LHCN-M2 (cell line): ENCODE data around the gene KLF15. TPM values are rescaled to one million over a fixed set of nuclear protein-coding genes. Genes with fewer than 3 reads are reported as not detected.

ENCODE experiments used
- DNase-seq: peaks from one replicate; pipeline ENCODE4 v3.0.0-alpha.2; 2012; ENCODE audit warnings: low read depth
- total RNA-seq: library from RNA; depleted of rRNA; stranded (reverse); fragments of >200 nt; gene quantifications from 2 replicates; pipeline ENCODE4 v1.2.3, GENCODE V29; 2014; rRNA removed

KLF15 gene
- total RNA-seq, 1 experiment from 2014 or later: 0.11 TPM

GRCh38 chr3:126306397-126306796 lies 50.8 kb downstream of the KLF15 start:
- DNase-seq: no peak

- no peak for DNase-seq
These were observed 51.8 kb downstream of the KLF15 start for GRCh38 chr3:126305427-126305826.

GRCh38 chr3:126304704-126305103 lies 52.5 kb downstream of the KLF15 start:
- peak; percentile 41 for DNase-seq

- DNase-seq: no peak
These were observed 52.9 kb downstream of the KLF15 start for GRCh38 chr3:126304291-126304690.

GRCh38 chr3:126303272-126303671 lies 53.9 kb downstream of the KLF15 start:
- DNase-seq: no peak

GRCh38 chr3:126300761-126301481 lies 56.3 kb downstream of the KLF15 start:
- DNase-seq: no peak

- DNase-seq: no peak
These were observed 57.0 kb downstream of the KLF15 start for GRCh38 chr3:126300001-126300760.

GRCh38 chr3:126295407-126295939 lies 61.7 kb downstream of the KLF15 start:
- no peak for DNase-seq

- no peak for DNase-seq
These were observed 62.9 kb downstream of the KLF15 start for GRCh38 chr3:126294211-126294808.

- DNase-seq: no peak
These were observed 63.7 kb downstream of the KLF15 start for GRCh38 chr3:126293370-126294082.

Other genes starting within 250 kb of the KLF15 start
- 0.11 TPM in 1 of 2 replicates, not detected in the other for gene ALDH1L1, start 176.8 kb downstream of the KLF15 start, total RNA-seq
- not detected in 2 replicates for gene CFAP100, start 37.5 kb upstream of the KLF15 start, total RNA-seq
- gene ZXDC, start 118.5 kb upstream of the KLF15 start, total RNA-seq: 14.5 and 16.8 TPM in 2 replicates
- gene UROC1, start 160.4 kb upstream of the KLF15 start, total RNA-seq: not detected in 2 replicates
- gene CHST13, start 166.7 kb upstream of the KLF15 start, total RNA-seq: not detected in 2 replicates
- not detected in 2 replicates for gene C3orf22, start 201.5 kb upstream of the KLF15 start, total RNA-seq